ENCODE results near the gene FNBP1. TPM values are rescaled to one million over a fixed set of nuclear protein-coding genes. Genes with fewer than 3 reads are reported as not detected.

FNBP1 gene
- total RNA-seq, 1 experiment from 2014 or later, result 30.8 TPM

GRCh38 chr9:129866394-129867135 lies 176.4 kb downstream of the FNBP1 start:
- H3K4me3 ChIP-seq (ENCODE audit: low read length), result no peak overlapping the region
- intact Hi-C loops (cut with micrococcal nuclease), result no loop called here
- ATAC-seq, result no peak
- peaks cover 7% of the 10 kb centered on the region; the same call in 1 of the 2 replicates for H3K4me1 ChIP-seq (ENCODE audit: insufficient read depth, low read length)
- TF ChIP-seq EZH2phosphoT487 (IDR thresholded peaks at IDR 0.05; ENCODE audit: borderline replicate concordance, low read length) (no peak), CTCF (conservative IDR thresholded peaks at IDR 0.05; ENCODE audit: low read depth, low read length) (no peak), EZH2 (IDR thresholded peaks at IDR 0.05; ENCODE audit: low read length, unreplicated experiment) (no peak)
- H3F3A ChIP-seq (ENCODE audit: low read length, unreplicated experiment), result no peaks in the 10 kb centered on the region
- BruUV-seq (replicated peaks), result no TSS peak
- H3K9me3 ChIP-seq (ENCODE audit: low read length), result no peaks in the 10 kb centered on the region
- ChIA-PET CTCF (no interaction called here), POLR2A (ENCODE audit: unreplicated experiment) (no interaction called here)
- no peak overlapping the region for H3K9ac ChIP-seq (ENCODE audit: low read length)
- no peaks in the 10 kb centered on the region for H3K27me3 ChIP-seq (ENCODE audit: low read length)
- H4K20me1 ChIP-seq (ENCODE audit: low read length), result no peaks in the 10 kb centered on the region
- DNase-seq, result no peak
- H3K36me3 ChIP-seq (ENCODE audit: low read depth, low read length), result no peaks in the 10 kb centered on the region
- H3K4me2 ChIP-seq (ENCODE audit: low read length), result no peak overlapping the region
- no peak overlapping the region for H3K27ac ChIP-seq (ENCODE audit: low read length)
- no peaks in the 10 kb centered on the region for H3K79me2 ChIP-seq (ENCODE audit: low read length)
- no peaks in the 10 kb centered on the region for H3K9me2 ChIP-seq (replicated peaks; ENCODE audit: low read length)
- no peak overlapping the region for H2AFZ ChIP-seq (ENCODE audit: low read length)

- CTCF ChIA-PET, result no interaction called here
- POLR2A ChIA-PET (ENCODE audit: unreplicated experiment), result no interaction called here
- DNase-seq, result no peak
Observed at GRCh38 chr9:129865668-129866320, 177.2 kb downstream of the FNBP1 start.

More at GRCh38 chr9:129865668-129866320, 177.2 kb downstream of the FNBP1 start:
- no peaks in the 10 kb centered on the region for H3K27me3 ChIP-seq (ENCODE audit: low read length)
- no peak overlapping the region for H3K27ac ChIP-seq (ENCODE audit: low read length)
- no peaks in the 10 kb centered on the region for H3F3A ChIP-seq (ENCODE audit: low read length, unreplicated experiment)
- TF ChIP-seq CTCF (conservative IDR thresholded peaks at IDR 0.05; ENCODE audit: low read depth, low read length) (no peak), EZH2 (IDR thresholded peaks at IDR 0.05; ENCODE audit: low read length, unreplicated experiment) (no peak), EZH2phosphoT487 (IDR thresholded peaks at IDR 0.05; ENCODE audit: borderline replicate concordance, low read length) (no peak)
- H3K4me2 ChIP-seq (ENCODE audit: low read length), result no peak overlapping the region
- H3K9ac ChIP-seq (ENCODE audit: low read length), result no peak overlapping the region
- no TSS peak for BruUV-seq (replicated peaks)
- no peak overlapping the region for H3K4me3 ChIP-seq (ENCODE audit: low read length)
- H3K9me3 ChIP-seq (ENCODE audit: low read length), result no peaks in the 10 kb centered on the region
- intact Hi-C loops (cut with micrococcal nuclease), result no loop called here
- H3K79me2 ChIP-seq (ENCODE audit: low read length), result no peaks in the 10 kb centered on the region
- H3K9me2 ChIP-seq (replicated peaks; ENCODE audit: low read length), result no peaks in the 10 kb centered on the region
- no peaks in the 10 kb centered on the region for H3K36me3 ChIP-seq (ENCODE audit: low read depth, low read length)
- H3K4me1 ChIP-seq (ENCODE audit: insufficient read depth, low read length), result peaks cover 7% of the 10 kb centered on the region; the same call in 1 of the 2 replicates
- H4K20me1 ChIP-seq (ENCODE audit: low read length), result no peaks in the 10 kb centered on the region
- no peak overlapping the region for H2AFZ ChIP-seq (ENCODE audit: low read length)
- ATAC-seq, result no peak
